NB4 (cell line): ENCODE data around the gene C14orf119.

ENCODE experiments used
- DNase-seq: peaks from one replicate; pipeline ENCODE4 v3.0.0; 2010; ENCODE audit warnings: low read depth
- H3K4me3 ChIP-seq: one replicate; pipeline ENCODE4 v1.5.1; 2011; ENCODE audit warnings: mild to moderate bottlenecking, low read depth, low read length, moderate library complexity
- MYC ChIP-seq: IDR thresholded peaks from 2 replicates; pipeline ENCODE4 v1.6.1; 2011; ENCODE audit warnings: low read depth, low read length
- POLR2A ChIP-seq: IDR thresholded peaks from 2 replicates; pipeline ENCODE4 v1.6.1; 2011; ENCODE audit warnings: mild to moderate bottlenecking; ENCODE audit not compliant: insufficient read length; ENCODE audit errors: extremely low read depth
- TF ChIP-seq, protein P1 (sequence below): IDR thresholded peaks from 2 replicates; pipeline ENCODE4 v1.6.1; 2011; ENCODE audit warnings: low read depth, low read length
- TF ChIP-seq, protein P2 (sequence below): IDR thresholded peaks from one replicate; pipeline ENCODE4 v1.5.1; 2012; ENCODE audit warnings: low read depth, low read length

Gene C14orf119

GRCh38 chr14:23091294-23092225 lies 3.7 kb upstream of the C14orf119 start:
- no peak for DNase-seq
- H3K4me3 ChIP-seq: no peak overlapping the region
- TF ChIP-seq, protein P1, sequence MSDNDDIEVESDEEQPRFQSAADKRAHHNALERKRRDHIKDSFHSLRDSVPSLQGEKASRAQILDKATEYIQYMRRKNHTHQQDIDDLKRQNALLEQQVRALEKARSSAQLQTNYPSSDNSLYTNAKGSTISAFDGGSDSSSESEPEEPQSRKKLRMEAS: no peak
- TF ChIP-seq POLR2A: no peak
- TF ChIP-seq, protein P2, sequence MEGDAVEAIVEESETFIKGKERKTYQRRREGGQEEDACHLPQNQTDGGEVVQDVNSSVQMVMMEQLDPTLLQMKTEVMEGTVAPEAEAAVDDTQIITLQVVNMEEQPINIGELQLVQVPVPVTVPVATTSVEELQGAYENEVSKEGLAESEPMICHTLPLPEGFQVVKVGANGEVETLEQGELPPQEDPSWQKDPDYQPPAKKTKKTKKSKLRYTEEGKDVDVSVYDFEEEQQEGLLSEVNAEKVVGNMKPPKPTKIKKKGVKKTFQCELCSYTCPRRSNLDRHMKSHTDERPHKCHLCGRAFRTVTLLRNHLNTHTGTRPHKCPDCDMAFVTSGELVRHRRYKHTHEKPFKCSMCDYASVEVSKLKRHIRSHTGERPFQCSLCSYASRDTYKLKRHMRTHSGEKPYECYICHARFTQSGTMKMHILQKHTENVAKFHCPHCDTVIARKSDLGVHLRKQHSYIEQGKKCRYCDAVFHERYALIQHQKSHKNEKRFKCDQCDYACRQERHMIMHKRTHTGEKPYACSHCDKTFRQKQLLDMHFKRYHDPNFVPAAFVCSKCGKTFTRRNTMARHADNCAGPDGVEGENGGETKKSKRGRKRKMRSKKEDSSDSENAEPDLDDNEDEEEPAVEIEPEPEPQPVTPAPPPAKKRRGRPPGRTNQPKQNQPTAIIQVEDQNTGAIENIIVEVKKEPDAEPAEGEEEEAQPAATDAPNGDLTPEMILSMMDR: no peak
- TF ChIP-seq MYC: no peak

- TF ChIP-seq, protein P1: no peak
- TF ChIP-seq MYC (no peak), POLR2A (no peak)
- TF ChIP-seq, protein P2: no peak
- H3K4me3 ChIP-seq: peak overlapping the region; percentile 88
- no peak for DNase-seq
Measured at GRCh38 chr14:23093104-23093503, 2.2 kb upstream of the C14orf119 start.

GRCh38 chr14:23093526-23093925 lies 1.8 kb upstream of the C14orf119 start:
- TF ChIP-seq, protein P1: no peak
- no peak for TF ChIP-seq MYC
- TF ChIP-seq, protein P2: no peak
- no peak for TF ChIP-seq POLR2A
- DNase-seq: no peak

DNA sequence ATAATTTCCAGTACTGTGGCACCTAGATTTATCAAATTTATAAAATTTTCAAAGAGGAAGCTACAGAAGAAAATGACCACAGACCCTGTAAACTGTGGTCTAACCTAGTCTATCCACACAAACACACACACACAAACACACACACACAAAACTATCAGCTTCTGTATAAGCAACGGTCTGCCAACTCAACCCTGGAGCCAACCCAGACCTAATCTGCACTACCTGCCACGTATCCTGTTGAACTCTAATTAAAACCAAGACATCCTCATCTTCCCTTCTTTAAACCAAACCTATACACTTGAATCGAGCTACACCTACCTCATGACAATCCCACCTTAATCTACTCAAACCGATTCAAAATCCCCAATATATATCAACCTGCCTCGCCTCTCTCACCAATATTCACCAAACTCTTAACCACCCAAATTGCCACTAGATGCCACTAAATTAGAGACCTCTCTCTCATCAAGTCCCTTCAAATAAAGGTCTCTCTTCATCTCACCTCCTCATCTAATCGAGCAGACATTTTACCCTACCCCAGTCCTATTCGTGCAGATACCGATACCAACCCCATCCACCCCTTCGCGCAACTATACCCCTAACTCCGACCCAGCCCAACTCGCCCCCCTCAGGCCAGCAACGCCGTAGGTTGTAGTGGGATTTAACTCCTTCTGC lies 1.2 kb upstream of the C14orf119 start:
- peak overlapping the region; percentile 88 for H3K4me3 ChIP-seq
- TF ChIP-seq, protein P1: no peak
- no peak for TF ChIP-seq POLR2A
- no peak for TF ChIP-seq MYC
- TF ChIP-seq, protein P2: peak; percentile 8
- no peak for DNase-seq

More at GRCh38 chr14:23093526-23093925, 1.8 kb upstream of the C14orf119 start:
- H3K4me3 ChIP-seq: peak overlapping the region; percentile 88

- peak within 1 kb of the TSS; percentile 88 for H3K4me3 ChIP-seq
- peak; percentile 30; the same call in 1 of the 2 replicates for TF ChIP-seq MYC
- peak; percentile 69 for TF ChIP-seq POLR2A
- TF ChIP-seq, protein P1: no peak
- peak; percentile 92 for DNase-seq
Measured at GRCh38 chr14:23094666-23095195, 574 bp upstream of the C14orf119 start, which contains the start of gene ACIN1. Gene ACIN1 (minus strand): TSS chr14:23095136. CDS start chr14:23095112, 24 bp downstream.

DNA sequence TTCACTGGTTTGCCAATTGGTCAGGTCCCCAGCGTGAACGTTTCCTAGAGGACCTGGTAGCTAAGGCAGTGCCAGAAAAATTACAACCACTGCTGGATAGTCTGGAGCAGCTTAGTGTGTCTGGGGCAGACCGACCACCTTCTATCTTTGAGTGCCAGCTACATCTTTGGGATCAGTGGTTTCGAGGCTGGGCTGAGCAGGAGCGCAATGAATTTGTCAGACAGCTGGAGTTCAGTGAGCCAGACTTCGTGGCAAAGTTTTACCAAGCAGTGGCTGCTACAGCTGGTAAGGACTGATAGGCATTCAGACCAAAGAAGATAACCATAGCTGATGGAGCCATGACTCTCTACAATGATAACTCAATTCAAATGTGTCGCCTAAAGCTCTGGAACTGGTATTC lies 2.5 kb downstream of the C14orf119 start:
- DNase-seq: no peak
- TF ChIP-seq, protein P2: no peak
- no peak for TF ChIP-seq POLR2A
- TF ChIP-seq MYC: no peak
- TF ChIP-seq, protein P1: no peak
- H3K4me3 ChIP-seq: peak overlapping the region; percentile 88
